ENCODE data around the gene SERPINA4. TPM values are rescaled to one million over a fixed set of nuclear protein-coding genes. Genes with fewer than 3 reads are reported as not detected.
A peak's percentile ranks its signal among the peaks of the same experiment; 100 is the strongest.

The SERPINA4 gene
- total RNA-seq, 2 donors from 2014 or later = not detected

GRCh38 chr14:94544726-94545125 lies 16.5 kb upstream of the SERPINA4 start:
- Histone ChIP-seq H3K27ac (ENCODE audit: low read depth, low read length) (no peak overlapping the region), H3K4me1 (ENCODE audit: control insufficient read depth, insufficient read depth, low read length) (peaks cover 3% of the 10 kb centered on the region), H3K9me3 (ENCODE audit: control insufficient read depth, low read length) (no peaks in the 10 kb centered on the region), H3K9ac (ENCODE audit: extremely low read depth, low read length, poor library complexity, severe bottlenecking) (no peak overlapping the region), H3K4me3 (ENCODE audit: low read length) (no peak overlapping the region), H3K36me3 (ENCODE audit: control insufficient read depth, insufficient read depth, low read length) (no peaks in the 10 kb centered on the region), H3K27me3 (ENCODE audit: control insufficient read depth, insufficient read depth, low read length, poor library complexity, severe bottlenecking) (no peaks in the 10 kb centered on the region)
- no peak for TF ChIP-seq CTCF (conservative IDR thresholded peaks at IDR 0.05)
- WGBS, 2 experiments (ENCODE audit: insufficient coverage in 1 of 2, insufficient read length in 1 of 2) = 68 to 86% methylated on average over 5 to 7 of the region's 7 CpGs
- Mint-ChIP-seq H3K27ac (no peak overlapping the region), H3K4me3 (no peak overlapping the region), H3K4me1 (peaks cover 8% of the 10 kb centered on the region), H3K27me3 (ENCODE audit: insufficient read depth) (peaks cover 8% of the 10 kb centered on the region), H3K9me3 (no peaks in the 10 kb centered on the region), H3K36me3 (ENCODE audit: low read depth) (no peaks in the 10 kb centered on the region)
- no peak for DNase-seq

- Histone ChIP-seq H3K36me3 (ENCODE audit: control insufficient read depth, insufficient read depth, low read length) (no peaks in the 10 kb centered on the region), H3K4me1 (ENCODE audit: control insufficient read depth, insufficient read depth, low read length) (peaks cover 3% of the 10 kb centered on the region), H3K9me3 (ENCODE audit: control insufficient read depth, low read length) (no peaks in the 10 kb centered on the region), H3K27ac (ENCODE audit: low read depth, low read length) (no peak overlapping the region), H3K27me3 (ENCODE audit: control insufficient read depth, insufficient read depth, low read length, poor library complexity, severe bottlenecking) (no peaks in the 10 kb centered on the region), H3K4me3 (ENCODE audit: low read length) (no peak overlapping the region), H3K9ac (ENCODE audit: extremely low read depth, low read length, poor library complexity, severe bottlenecking) (no peak overlapping the region)
- no peaks in the 10 kb centered on the region for H3K9me3 Mint-ChIP-seq
- no peak overlapping the region for H3K4me3 Mint-ChIP-seq
- peaks cover 8% of the 10 kb centered on the region for H3K27me3 Mint-ChIP-seq (ENCODE audit: insufficient read depth)
- H3K27ac Mint-ChIP-seq = peak overlapping the region; percentile 1
- peak; percentile 51 for DNase-seq
- 79 to 83% methylated on average over 9 to 15 of the region's 15 CpGs for WGBS, 2 experiments (ENCODE audit: insufficient coverage in 1 of 2, insufficient read length in 1 of 2)
- no peak for TF ChIP-seq CTCF (conservative IDR thresholded peaks at IDR 0.05)
- H3K36me3 Mint-ChIP-seq (ENCODE audit: low read depth) = no peaks in the 10 kb centered on the region
- peaks cover 5% of the 10 kb centered on the region for H3K4me1 Mint-ChIP-seq
Observed at GRCh38 chr14:94545131-94545841, 16.0 kb upstream of the SERPINA4 start.

GRCh38 chr14:94547151-94547680 lies 14.0 kb upstream of the SERPINA4 start:
- 89 to 91% methylated on average over 8 of the region's 8 CpGs for WGBS, 2 experiments (ENCODE audit: insufficient coverage in 1 of 2, insufficient read length in 1 of 2)
- Histone ChIP-seq H3K27ac (ENCODE audit: low read depth, low read length) (no peak overlapping the region), H3K9me3 (ENCODE audit: control insufficient read depth, low read length) (peaks cover under 1% of the 10 kb centered on the region), H3K9ac (ENCODE audit: extremely low read depth, low read length, poor library complexity, severe bottlenecking) (no peak overlapping the region), H3K27me3 (ENCODE audit: control insufficient read depth, insufficient read depth, low read length, poor library complexity, severe bottlenecking) (no peaks in the 10 kb centered on the region), H3K36me3 (ENCODE audit: control insufficient read depth, insufficient read depth, low read length) (no peaks in the 10 kb centered on the region), H3K4me3 (ENCODE audit: low read length) (no peak overlapping the region), H3K4me1 (ENCODE audit: control insufficient read depth, insufficient read depth, low read length) (no peaks in the 10 kb centered on the region)
- Mint-ChIP-seq H3K27ac (no peak overlapping the region), H3K4me3 (no peak overlapping the region), H3K27me3 (ENCODE audit: insufficient read depth) (peaks cover 8% of the 10 kb centered on the region), H3K9me3 (peaks cover 2% of the 10 kb centered on the region), H3K4me1 (no peaks in the 10 kb centered on the region), H3K36me3 (ENCODE audit: low read depth) (no peaks in the 10 kb centered on the region)
- no peak for TF ChIP-seq CTCF (conservative IDR thresholded peaks at IDR 0.05)
- peak; percentile 22 for DNase-seq

Data from endodermal cell (in vitro differentiated cells).